AG09319 (cell line): ENCODE measurements around the gene MLLT1.

Experiments
- DNase-seq: peaks from one replicate; pipeline ENCODE4 v3.0.0-alpha.2; 2010; ENCODE audit warnings: low read depth; ENCODE audit errors: extremely low read depth
- TF ChIP-seq, protein P1 (sequence below): IDR thresholded peaks from 2 replicates; pipeline ENCODE4 v1.5.1; 2011; ENCODE audit warnings: low read depth, mild to moderate bottlenecking, inconsistent platforms, low read length, moderate library complexity

Gene MLLT1

DNA sequence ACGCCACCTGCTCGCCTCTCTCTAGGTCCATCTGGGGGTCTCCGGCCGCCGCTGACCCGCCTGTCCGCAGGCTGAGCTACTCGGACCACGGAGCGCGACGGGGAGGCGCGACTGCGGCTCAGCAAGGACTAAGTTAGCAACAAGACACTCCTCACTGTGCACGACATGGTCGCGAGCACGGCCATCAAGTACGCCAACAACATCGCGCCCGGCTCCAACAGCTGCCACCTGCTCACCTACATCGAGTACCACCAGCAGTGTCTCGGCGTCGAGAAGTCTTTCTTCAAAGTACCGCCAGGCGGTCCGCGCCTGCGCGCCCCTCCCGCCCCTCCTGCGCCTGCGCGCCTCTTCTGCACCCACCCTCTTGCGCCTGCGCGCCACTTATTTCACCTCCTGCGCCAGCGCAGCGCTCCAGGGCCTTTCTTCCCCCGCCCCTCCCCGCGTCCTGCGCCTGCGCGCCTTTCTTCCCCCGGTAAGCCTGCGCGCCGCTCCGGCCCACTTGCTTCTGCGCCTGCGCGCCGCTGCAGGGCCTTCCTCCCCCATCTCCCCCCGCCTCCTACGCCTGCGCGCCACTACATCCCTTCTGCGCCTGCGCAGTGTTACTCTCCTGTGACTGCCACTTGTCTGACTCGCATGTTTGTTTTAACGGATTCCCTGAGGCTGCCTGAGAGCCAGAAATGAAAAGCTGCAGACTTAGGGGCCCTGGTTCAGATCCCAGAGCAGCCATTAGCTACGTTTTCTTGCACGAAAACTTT, 80.4 kb downstream of the MLLT1 start:
- TF ChIP-seq, protein P1, sequence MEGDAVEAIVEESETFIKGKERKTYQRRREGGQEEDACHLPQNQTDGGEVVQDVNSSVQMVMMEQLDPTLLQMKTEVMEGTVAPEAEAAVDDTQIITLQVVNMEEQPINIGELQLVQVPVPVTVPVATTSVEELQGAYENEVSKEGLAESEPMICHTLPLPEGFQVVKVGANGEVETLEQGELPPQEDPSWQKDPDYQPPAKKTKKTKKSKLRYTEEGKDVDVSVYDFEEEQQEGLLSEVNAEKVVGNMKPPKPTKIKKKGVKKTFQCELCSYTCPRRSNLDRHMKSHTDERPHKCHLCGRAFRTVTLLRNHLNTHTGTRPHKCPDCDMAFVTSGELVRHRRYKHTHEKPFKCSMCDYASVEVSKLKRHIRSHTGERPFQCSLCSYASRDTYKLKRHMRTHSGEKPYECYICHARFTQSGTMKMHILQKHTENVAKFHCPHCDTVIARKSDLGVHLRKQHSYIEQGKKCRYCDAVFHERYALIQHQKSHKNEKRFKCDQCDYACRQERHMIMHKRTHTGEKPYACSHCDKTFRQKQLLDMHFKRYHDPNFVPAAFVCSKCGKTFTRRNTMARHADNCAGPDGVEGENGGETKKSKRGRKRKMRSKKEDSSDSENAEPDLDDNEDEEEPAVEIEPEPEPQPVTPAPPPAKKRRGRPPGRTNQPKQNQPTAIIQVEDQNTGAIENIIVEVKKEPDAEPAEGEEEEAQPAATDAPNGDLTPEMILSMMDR: no peak; the same call in none of the 2 replicates
- peak; percentile 98 for DNase-seq

DNA sequence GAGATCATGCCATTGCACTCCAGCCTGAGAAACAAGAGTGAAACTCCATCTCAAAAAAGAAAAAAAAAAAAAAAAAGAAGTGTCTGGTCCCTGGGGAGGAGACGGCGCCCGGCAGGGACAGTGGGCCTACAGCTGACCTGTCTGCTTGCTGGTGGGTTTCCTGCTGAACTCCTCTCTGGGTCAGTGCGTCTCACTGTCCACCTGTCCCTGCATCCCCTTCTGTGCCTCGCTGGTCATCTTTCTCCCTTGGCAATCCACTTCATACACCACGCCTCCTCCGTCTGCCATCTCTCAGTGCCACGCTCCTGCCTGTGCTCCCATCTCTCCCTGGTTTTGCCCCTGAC, 80.9 kb downstream of the MLLT1 start:
- DNase-seq: no peak
- TF ChIP-seq, protein P1: no peak

DNA sequence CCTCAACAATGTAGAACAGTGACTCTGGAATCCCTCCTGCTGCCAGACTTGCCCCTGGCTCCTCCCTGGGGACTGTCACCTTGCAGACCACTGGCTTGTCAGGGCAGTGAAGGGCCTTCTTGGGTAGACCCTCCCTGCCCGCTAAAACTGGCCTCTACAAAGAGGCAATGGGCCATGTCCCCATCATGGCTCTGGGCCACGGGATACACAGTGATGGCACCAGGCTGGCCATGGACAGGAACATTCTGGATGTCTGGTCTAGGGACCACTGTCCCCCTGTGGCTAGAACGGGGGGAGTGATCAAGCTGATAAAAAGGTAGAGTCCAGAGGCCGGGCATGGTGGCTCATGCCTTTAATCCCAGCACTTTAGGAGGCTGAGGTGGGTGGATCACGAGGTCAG, 83.4 kb downstream of the MLLT1 start:
- TF ChIP-seq, protein P1: no peak
- DNase-seq: no peak

GRCh38 chr19:6188811-6189210, 91.0 kb downstream of the MLLT1 start:
- no peak for DNase-seq
- TF ChIP-seq, protein P1: no peak

GRCh38 chr19:6187374-6187773, 92.4 kb downstream of the MLLT1 start:
- DNase-seq: no peak

DNA sequence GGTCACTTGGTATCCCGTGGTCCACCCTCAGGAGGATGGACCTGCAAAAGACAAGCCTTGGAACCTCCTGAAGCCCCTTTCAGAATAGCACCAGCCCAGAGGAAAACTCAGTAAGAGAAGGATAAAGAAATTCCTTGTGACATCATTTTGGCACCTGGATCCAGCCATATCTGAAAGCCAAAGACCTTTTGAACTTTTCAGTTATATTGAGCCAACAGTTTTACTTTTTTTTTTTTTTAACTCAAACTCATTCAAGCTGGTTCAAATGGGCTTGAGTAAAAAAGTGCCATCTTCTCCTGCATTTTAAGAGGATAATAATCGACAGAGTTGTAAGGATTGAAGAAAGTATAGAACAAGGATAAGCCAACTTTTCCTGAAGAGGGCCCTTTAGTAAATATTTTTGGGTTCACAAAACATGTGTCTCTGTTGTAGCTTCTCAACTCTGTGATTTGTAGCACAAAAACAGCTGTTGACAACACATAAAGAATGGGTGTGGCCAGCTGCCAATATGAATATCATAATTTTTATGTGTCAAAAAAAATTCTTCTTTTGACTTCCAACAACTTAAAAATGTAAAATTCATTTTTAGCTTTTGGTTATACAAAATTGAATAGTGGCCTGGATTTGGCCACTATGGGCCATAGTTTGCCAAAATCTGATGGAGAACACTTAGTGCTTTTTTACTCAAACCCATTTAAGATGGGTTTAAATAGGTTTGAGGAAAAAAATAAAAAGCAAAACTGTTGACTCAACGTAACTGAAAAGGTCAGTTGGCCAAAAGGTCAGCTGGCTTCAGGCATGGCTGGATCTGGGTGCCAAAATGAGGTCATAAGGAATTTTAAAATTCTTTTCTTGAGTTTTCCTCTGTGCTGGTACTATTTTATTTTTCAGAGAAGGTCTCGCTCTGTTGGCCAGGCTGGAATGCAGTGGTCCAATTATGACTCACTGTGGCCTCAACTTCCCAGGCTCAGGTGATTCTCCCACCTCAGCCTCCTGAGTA, 93.6 kb downstream of the MLLT1 start:
- TF ChIP-seq, protein P1: no peak
- DNase-seq: no peak

More at GRCh38 chr19:6187374-6187773, 92.4 kb downstream of the MLLT1 start:
- TF ChIP-seq, protein P1: no peak
